GM19395 (cell line): ENCODE results near the gene FBXW11.

Source experiments
- ATAC-seq: cut with Tn5 transposase; IDR thresholded peaks from one replicate; pipeline ENCODE4 v1.9.1; 2021; ENCODE audit warnings: mild to moderate bottlenecking, moderate library complexity; ENCODE audit not compliant: unreplicated experiment

The FBXW11 gene

GRCh38 chr5:172006321-172007174 is at the start of gene FBXW11:
Gene FBXW11 (minus strand): TSS chr5:172006638. CDS start chr5:172006502, 136 bp downstream.
- peak; percentile 82 for ATAC-seq

GRCh38 chr5:172055996-172056395 is 49.6 kb upstream of the FBXW11 start:
- no peak for ATAC-seq

GRCh38 chr5:172055421-172055820 is 49.0 kb upstream of the FBXW11 start:
- no peak for ATAC-seq

- ATAC-seq: no peak
Measured at GRCh38 chr5:172054611-172055153, 48.2 kb upstream of the FBXW11 start.

GRCh38 chr5:172052450-172053236 is 46.2 kb upstream of the FBXW11 start:
- ATAC-seq: no peak

- ATAC-seq: no peak
Measured at GRCh38 chr5:172051643-172052339, 45.4 kb upstream of the FBXW11 start.

GRCh38 chr5:172050080-172050479 is 43.6 kb upstream of the FBXW11 start:
- no peak for ATAC-seq

GRCh38 chr5:172049226-172049796 is 42.9 kb upstream of the FBXW11 start:
- no peak for ATAC-seq

GRCh38 chr5:172048539-172049101 is 42.2 kb upstream of the FBXW11 start:
- ATAC-seq: no peak

- ATAC-seq: no peak
Measured at GRCh38 chr5:172048170-172048422, 41.7 kb upstream of the FBXW11 start.

GRCh38 chr5:172046593-172046992 is 40.2 kb upstream of the FBXW11 start:
- ATAC-seq: no peak

- no peak for ATAC-seq
Measured at GRCh38 chr5:172045315-172045632, 38.8 kb upstream of the FBXW11 start.

GRCh38 chr5:172044631-172045314 is 38.3 kb upstream of the FBXW11 start:
- no peak for ATAC-seq

- no peak for ATAC-seq
Measured at GRCh38 chr5:172043865-172044264, 37.4 kb upstream of the FBXW11 start.

- ATAC-seq: no peak
Measured at GRCh38 chr5:172042183-172042582, 35.7 kb upstream of the FBXW11 start.

- no peak for ATAC-seq
Measured at GRCh38 chr5:172038167-172038566, 31.7 kb upstream of the FBXW11 start.

GRCh38 chr5:172035049-172035448 is 28.6 kb upstream of the FBXW11 start:
- peak; percentile 81 for ATAC-seq

GRCh38 chr5:172031894-172032461 is 25.5 kb upstream of the FBXW11 start:
- ATAC-seq: no peak

- ATAC-seq: no peak
Measured at GRCh38 chr5:172029876-172030275, 23.4 kb upstream of the FBXW11 start.

GRCh38 chr5:172028167-172028566 is 21.7 kb upstream of the FBXW11 start:
- ATAC-seq: no peak
